ENCODE measurements around the gene ADGRA1. TPM values are rescaled to one million over a fixed set of nuclear protein-coding genes. Genes with fewer than 3 reads are reported as not detected.
A peak's percentile ranks its signal among the peaks of the same experiment; 100 is the strongest.
"Not testable (repeated sequence)": the region's sequence is repeated elsewhere in the genome, so short reads cannot be mapped to it uniquely, and the experiment has no call there.

The ADGRA1 gene
- total RNA-seq, 6 donors from 2014 or later = 0.30 to 1.0 (median 0.39) TPM; not detected in 1

- DNase-seq = no peak
- Histone ChIP-seq H3K4me3 (no peak overlapping the region), H3K27ac (no peak overlapping the region), H3K36me3 (no peaks in the 10 kb centered on the region), H3K9me3 (no peaks in the 10 kb centered on the region), H3K4me1 (no peaks in the 10 kb centered on the region), H3K27me3 (no peaks in the 10 kb centered on the region)
- no peak for ATAC-seq (ENCODE audit: low FRiP score in 2 of 2)
- WGBS, 2 donors = 55 to 62% methylated on average over 3 of the region's 3 CpGs
- TF ChIP-seq CTCF (IDR thresholded peaks at IDR 0.05) (no peak), POLR2A (IDR thresholded peaks at IDR 0.05) (no peak), POLR2AphosphoS5 (IDR thresholded peaks at IDR 0.05) (no peak), EP300 (IDR thresholded peaks at IDR 0.05) (no peak)
Measured at GRCh38 chr10:133174689-133175263, 87.1 kb downstream of the ADGRA1 start.

DNA sequence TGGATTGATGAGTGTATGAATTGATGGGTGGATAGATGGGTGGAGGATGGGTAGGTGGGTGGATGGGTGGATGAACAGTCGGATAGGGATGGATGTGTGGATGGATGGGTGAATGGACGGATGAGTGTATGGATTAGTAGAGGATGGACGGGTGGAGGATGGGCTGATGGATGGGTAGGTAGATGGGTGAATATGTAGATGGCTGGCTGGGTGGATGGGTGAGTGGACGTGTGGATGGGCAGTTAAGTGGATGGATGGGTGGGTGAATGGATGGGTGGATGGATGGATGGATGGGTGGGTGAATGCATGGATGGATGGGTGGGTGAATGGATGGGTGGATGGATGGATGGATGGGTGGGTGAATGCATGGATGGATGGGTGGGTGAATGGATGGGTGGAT is 87.9 kb downstream of the ADGRA1 start:
- not testable (repeated sequence) for H3K27me3 ChIP-seq; DNase-seq; ATAC-seq (ENCODE audit: low FRiP score in 2 of 2); H3K4me3 ChIP-seq; H3K27ac ChIP-seq; H3K9me3 ChIP-seq; H3K4me1 ChIP-seq; H3K36me3 ChIP-seq
- WGBS, 2 donors = 90% methylated on average over 4 of the region's 4 CpGs

DNA sequence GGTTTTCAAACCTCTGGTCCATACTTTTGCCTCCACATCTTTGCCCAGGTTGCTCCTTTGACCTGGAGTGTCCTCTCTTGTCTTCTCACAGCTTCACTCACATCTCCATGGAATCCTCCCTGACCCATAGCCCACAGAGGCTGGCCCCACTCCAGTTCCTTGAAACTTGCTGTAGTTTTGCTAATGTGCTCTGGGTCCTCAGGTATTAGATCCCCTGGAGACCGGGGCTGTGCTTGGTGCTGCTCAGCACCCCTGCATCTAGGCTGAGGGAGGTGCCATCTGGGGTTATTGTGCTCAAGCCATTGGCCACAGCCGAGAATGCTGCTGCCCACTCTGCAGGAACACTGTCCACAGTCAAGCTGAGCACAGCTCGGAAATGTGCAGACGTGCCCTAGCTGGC is 88.8 kb downstream of the ADGRA1 start:
- H3K4me3 ChIP-seq = no peak overlapping the region
- no peaks in the 10 kb centered on the region for H3K4me1 ChIP-seq
- ATAC-seq (ENCODE audit: low FRiP score in 2 of 2) = no peak
- H3K36me3 ChIP-seq = no peaks in the 10 kb centered on the region
- H3K27me3 ChIP-seq = no peaks in the 10 kb centered on the region
- TF ChIP-seq POLR2AphosphoS5 (IDR thresholded peaks at IDR 0.05) (no peak), EP300 (IDR thresholded peaks at IDR 0.05) (no peak), POLR2A (IDR thresholded peaks at IDR 0.05) (no peak), CTCF (IDR thresholded peaks at IDR 0.05) (no peak)
- WGBS, 2 donors = 90 to 98% methylated on average over 2 to 4 of the region's 4 CpGs
- no peak for DNase-seq
- no peak overlapping the region for H3K27ac ChIP-seq
- no peaks in the 10 kb centered on the region for H3K9me3 ChIP-seq

DNA sequence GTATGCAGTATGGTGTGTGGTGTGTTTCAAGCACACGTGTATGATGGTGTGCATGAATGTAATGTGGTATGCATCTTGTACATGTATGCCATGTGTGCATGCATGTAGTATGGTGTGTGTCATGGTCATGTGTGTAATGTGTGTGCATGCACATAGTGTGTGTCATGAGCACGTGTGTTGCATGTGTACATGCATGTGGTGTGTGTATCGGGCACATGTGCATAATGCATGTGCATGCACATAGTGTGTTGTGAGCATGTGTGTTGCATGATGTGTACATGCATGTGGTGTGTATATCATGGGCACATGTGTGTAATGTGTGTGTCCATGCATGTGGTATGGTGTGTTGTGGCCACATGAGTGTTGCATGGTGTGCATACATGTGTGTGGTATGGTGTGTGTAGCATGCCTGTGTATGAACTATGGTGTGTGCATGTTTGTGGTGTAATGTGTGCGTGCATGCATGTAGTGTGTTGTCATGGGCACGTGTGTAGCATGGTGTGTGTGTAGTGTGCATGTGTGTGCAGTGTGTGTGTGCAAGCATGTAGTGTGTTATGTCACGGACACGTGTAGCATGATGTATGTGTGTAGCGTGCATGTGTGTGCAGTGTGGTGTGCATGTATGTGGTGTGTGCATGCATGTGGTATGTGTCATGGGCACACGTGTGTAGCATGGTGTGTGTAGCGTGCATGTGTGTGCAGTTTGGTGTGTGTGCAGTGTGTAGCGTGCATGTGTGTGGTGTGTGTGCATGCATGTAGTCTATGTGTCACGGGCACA is 89.8 kb downstream of the ADGRA1 start:
- 93 to 94% methylated on average over 12 of the region's 12 CpGs for WGBS, 2 donors
- no peaks in the 10 kb centered on the region for H3K27me3 ChIP-seq
- DNase-seq (no peak), ATAC-seq (ENCODE audit: low FRiP score in 2 of 2) (no peak)
- no peak overlapping the region for H3K27ac ChIP-seq
- H3K36me3 ChIP-seq = no peaks in the 10 kb centered on the region
- H3K9me3 ChIP-seq = no peaks in the 10 kb centered on the region
- no peaks in the 10 kb centered on the region for H3K4me1 ChIP-seq
- no peak overlapping the region for H3K4me3 ChIP-seq
- no peak for TF ChIP-seq EP300 (IDR thresholded peaks at IDR 0.05)
- TF ChIP-seq POLR2AphosphoS5 (IDR thresholded peaks at IDR 0.05) = no peak
- TF ChIP-seq POLR2A (IDR thresholded peaks at IDR 0.05) = no peak
- no peak for TF ChIP-seq CTCF (IDR thresholded peaks at IDR 0.05)

DNA sequence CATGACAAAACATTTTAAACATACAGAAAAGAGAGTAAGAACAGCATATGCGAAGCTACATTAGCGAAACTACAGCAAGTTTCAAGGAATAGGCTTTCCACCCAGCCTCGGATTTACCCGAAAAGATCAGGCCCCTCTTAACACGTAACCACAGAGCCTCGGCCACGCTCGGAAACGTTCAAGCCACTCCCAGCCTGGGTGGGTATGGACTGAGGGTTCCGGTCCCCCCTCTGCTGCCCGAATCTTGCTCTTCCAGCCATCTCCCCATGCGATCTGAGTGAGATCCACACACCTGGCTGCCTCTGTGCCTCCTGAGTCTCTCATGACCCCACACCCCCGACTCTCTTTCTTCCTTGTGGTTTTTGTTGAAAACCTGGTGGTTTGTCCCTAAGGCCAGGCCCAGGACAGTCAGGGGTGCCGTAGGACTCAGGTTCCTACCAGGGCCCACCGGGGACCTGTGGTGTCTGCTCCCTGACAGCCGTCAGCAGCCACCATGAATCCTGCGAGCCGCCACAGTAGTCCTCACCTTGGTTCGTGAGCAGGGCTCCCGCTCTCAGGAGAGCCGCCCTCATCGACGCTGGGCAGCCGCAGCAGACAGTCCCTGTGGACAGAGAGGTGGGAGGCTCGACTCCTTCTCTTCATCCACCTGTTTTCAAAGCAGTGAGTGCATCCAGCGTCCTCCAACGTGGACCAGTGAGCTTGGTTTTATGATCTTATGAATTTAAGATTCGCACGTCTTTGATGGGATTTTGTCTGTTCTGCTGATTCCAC is 90.8 kb downstream of the ADGRA1 start:
- no peak overlapping the region for H3K27ac ChIP-seq
- H3K4me3 ChIP-seq = no peak overlapping the region
- no peaks in the 10 kb centered on the region for H3K36me3 ChIP-seq
- H3K27me3 ChIP-seq = no peaks in the 10 kb centered on the region
- TF ChIP-seq POLR2AphosphoS5 (IDR thresholded peaks at IDR 0.05) = no peak
- no peak for TF ChIP-seq CTCF (IDR thresholded peaks at IDR 0.05)
- no peak for TF ChIP-seq POLR2A (IDR thresholded peaks at IDR 0.05)
- TF ChIP-seq EP300 (IDR thresholded peaks at IDR 0.05) = no peak
- 93 to 94% methylated on average over 29 of the region's 29 CpGs for WGBS, 2 donors
- no peaks in the 10 kb centered on the region for H3K4me1 ChIP-seq
- DNase-seq = peak in 1 of 2 donors; percentile 46
- H3K9me3 ChIP-seq = no peaks in the 10 kb centered on the region
- ATAC-seq (ENCODE audit: low FRiP score in 2 of 2) = no peak
